ENCODE results near the gene SYCE1.

Gene SYCE1

DNA sequence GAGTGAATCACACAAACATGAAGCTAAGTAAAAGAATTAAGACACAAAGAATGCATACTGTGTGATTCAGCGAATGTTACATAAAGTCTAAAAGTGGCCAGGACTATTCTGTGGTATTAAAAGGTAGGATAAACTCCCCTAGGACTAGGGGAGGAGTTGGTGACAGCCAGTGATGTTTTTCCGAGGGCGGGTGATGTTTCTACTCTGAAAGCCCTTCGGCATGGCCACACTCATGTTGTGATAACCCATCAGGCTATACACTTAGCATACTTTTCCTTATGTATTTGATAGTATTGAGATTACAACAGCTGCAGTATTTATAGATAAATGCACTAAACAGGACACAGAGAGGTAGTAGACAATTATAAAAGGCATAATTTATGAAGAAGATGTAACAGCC is 54.0 kb downstream of the SYCE1 start:
- DNase-seq = no peak

DNA sequence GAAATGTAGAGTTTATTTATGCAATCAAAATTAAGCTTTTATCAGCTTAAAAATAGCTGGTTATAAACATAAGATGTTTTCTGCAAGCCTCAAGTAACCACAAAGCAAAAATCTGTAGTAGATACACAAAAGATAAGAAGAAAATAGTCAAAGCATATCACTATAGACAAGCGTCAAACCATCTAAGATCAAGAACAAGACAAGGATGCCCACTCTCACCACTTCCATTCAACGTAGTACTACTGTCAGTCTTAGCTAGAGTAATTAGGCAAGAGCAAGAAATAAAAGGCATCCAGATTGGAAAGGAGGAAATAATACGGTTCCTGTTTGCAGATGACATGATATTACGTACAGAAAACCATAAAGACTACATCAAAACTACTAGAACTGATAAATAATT is 55.7 kb downstream of the SYCE1 start:
- no peak for DNase-seq

Measured in NCI-H1417 (cell line).